Measurements from ENCODE around the gene SLC44A5.
A peak's percentile ranks its signal among the peaks of the same experiment; 100 is the strongest.
"Not testable (repeated sequence)": the region's sequence is repeated elsewhere in the genome, so short reads cannot be mapped to it uniquely, and the experiment has no call there.

Gene SLC44A5

GRCh38 chr1:75444220-75444619, 166.7 kb downstream of the SLC44A5 start:
- no peak for DNase-seq

DNA sequence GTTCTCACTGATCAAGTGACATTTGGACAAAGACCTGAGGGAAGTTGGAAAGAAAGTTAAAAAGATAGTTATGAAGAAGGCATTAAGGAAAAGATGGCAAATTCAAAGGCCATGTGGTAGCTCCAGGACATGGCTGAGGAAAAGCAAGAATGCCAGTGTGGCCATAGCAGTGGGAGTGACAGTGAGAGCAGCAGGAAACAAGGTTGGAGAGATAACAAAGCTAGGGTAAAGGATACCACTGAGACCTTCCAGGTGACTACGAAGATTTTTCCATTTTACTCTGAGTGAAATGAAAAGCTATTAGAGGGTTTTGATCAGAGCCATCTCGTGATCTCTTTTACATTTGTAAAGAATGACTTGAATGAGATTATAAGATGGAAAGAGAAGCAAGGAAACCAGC, 170.6 kb downstream of the SLC44A5 start:
- no peak for DNase-seq

DNA sequence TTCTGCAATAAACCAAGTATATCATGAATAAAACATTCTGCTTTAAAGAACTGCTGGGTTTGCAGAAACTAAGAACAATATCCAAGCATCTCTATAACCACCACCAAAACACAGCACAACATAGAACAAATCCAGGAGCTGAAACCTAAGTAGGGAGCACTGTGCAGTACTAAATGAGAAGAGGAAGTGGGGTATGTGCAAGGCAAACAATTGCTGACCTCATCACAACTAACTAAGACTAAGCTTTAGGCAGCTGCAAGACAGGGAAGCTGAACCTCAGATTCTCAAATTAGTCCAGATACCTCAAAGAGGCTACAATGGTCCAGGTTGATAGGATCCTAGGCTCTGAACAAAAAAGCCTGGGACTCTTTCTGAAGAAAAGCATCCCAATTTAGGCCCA, 172.6 kb downstream of the SLC44A5 start:
- DNase-seq: peak; percentile 60

DNA sequence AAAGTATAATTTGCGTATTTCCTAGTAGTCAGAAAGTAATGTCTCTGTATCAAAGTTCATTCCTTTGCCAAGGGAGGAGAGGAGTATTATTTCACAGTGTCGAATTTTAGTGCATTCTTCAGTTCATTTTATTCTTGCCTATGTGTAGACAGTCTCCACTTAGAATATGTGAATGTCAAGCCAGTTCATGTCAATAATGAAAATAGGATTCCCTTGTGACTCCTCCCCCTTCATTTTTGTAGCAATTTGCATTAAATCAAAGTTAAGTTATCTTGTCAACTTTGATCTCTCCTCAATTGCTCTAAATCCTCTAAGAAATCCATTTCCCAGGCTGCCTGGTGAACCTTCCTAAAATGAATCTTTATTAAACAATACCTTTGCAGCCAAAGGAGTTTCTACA, 179.1 kb downstream of the SLC44A5 start:
- no peak for DNase-seq

GRCh38 chr1:75430526-75430925, 180.4 kb downstream of the SLC44A5 start:
- no peak for DNase-seq

GRCh38 chr1:75426688-75427087, 184.2 kb downstream of the SLC44A5 start:
- no peak for DNase-seq

GRCh38 chr1:75425001-75425650, 185.8 kb downstream of the SLC44A5 start:
- no peak for DNase-seq

DNA sequence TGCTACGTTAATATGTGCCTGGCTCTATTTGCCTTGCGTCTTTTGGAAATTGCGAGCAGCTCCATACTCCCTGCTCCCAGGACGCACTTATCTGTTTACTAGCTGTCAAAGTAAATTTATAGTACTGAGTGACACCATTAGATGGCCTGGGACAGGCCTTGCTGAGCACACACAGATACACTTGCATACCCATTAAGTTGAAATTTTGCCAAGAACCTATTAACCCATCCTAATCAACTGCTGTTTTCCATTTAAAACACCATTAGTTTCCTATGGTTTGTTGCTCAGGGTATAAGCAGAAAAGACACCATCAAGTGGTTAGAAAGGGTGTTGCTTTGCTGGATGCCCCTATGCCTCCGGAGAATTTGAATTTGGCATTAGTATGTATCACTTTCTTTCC, 187.3 kb downstream of the SLC44A5 start:
- peak; percentile 3 for DNase-seq

- no peak for DNase-seq
These were observed 187.8 kb downstream of the SLC44A5 start for GRCh38 chr1:75423136-75423535.

DNA sequence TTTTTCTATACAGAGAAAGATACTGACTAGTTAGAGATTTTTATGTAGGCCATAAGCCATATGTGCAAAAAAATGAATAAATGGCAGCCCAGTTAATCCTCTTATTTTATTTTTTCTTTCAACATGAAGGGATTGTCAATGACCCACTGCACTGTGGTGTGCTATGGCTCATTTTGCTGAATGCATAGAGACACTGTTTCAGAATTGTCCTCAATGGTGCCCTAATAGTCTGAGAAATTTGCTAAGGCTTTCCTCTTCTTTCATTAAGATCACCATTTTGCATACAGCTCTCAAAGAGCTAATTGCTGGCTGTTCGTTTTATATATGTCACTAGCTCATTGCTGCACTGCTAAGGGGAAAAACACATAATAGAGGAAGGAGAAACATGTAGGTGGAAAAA, 189.5 kb downstream of the SLC44A5 start:
- DNase-seq: no peak

- no peak for DNase-seq
These were observed 195.7 kb downstream of the SLC44A5 start for GRCh38 chr1:75415187-75415586.

GRCh38 chr1:75412616-75413015, 198.3 kb downstream of the SLC44A5 start:
- DNase-seq: no peak

DNA sequence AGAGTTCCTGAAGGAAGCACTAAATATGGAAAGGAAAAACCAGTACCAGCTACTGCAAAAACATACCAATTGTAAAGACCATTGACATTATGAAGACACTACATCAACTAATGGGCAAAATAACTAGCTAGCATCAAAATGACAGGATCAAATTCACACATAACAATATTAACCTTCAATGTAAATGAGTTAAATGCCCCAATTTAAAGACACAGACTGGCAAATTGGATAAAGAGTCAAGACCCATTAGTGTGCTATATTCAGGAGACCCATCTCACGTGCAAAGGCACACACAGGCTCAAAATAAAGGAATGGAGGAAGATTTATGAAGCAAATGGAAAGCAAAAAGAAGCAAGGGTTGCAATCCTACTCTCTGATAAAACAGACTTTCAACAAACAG, 206.2 kb downstream of the SLC44A5 start:
- not testable (repeated sequence) for DNase-seq

GRCh38 chr1:75403147-75403646, 207.7 kb downstream of the SLC44A5 start:
- DNase-seq: not testable (repeated sequence)

- DNase-seq: no peak
These were observed 210.2 kb downstream of the SLC44A5 start for GRCh38 chr1:75400716-75401115.

GRCh38 chr1:75396745-75397144, 214.2 kb downstream of the SLC44A5 start:
- peak; percentile 22 for DNase-seq

DNA sequence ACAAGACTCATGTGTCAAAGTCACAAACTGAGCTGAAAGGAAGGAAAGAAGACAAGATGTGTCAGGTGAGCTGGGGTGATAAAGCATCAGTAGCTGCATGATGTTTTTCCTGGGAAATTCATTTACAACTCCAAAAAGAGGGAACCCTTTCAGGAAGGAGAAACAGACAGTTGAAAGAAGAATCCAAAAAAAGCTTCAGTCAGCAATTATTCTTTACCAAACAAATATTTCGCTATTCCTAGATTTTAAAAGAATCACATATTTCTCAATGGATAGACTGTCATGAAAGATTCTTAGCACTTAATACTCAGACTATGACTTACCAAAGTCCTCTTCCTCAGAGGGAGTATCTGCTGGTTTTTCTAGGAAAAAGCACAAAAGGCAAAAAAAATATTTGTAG, 214.7 kb downstream of the SLC44A5 start:
- peak; percentile 22 for DNase-seq

GRCh38 chr1:75394386-75395139, 216.4 kb downstream of the SLC44A5 start:
- peak; percentile 52 for DNase-seq

GRCh38 chr1:75392278-75392677, 218.6 kb downstream of the SLC44A5 start:
- no peak for DNase-seq

DNA sequence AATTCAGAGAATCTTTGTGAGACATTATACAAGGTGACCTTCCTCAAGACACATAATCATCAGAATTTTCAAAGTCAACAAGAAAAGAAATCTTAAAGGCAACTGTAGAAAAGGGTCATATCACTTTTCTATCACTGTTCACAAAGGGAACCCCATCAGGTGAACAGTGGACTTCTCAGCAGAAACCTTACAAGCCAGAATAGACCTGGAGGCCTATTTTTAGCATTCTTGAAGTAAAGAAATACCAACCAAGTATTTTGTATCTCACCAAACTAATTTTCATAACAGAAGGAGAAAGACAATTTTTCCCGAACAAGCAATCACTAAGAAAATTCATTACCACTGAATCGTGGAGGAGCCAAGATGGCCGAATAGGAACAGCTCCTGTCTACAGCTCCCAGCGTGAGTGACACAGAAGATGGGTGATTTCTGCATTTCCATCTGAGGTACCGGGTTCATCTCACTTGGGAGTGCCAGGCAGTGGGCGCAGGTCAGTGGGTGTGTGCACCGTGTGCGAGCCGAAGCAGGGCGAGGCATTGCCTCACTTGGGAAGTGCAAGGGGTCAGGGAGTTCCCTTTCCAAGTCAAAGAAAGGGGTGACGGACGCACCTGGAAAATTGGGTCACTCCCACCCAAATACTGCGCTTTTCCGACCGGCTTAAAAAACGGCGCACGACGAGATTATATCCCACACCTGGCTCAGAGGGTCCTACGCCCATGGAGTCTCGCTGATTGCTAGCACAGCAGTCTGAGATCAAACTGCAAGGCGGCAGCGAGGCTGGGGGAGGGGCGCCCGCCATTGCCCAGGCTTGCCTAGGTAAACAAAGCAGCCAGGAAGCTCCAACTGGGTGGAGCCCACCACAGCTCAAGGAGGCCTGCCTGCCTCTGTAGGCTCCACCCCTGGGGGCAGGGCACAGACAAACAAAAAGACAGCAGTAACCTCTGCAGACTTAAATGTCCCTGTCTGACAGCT, 235.2 kb downstream of the SLC44A5 start:
- not testable (repeated sequence) for DNase-seq

GRCh38 chr1:75373542-75374159, 237.3 kb downstream of the SLC44A5 start:
- DNase-seq: no peak

DNA sequence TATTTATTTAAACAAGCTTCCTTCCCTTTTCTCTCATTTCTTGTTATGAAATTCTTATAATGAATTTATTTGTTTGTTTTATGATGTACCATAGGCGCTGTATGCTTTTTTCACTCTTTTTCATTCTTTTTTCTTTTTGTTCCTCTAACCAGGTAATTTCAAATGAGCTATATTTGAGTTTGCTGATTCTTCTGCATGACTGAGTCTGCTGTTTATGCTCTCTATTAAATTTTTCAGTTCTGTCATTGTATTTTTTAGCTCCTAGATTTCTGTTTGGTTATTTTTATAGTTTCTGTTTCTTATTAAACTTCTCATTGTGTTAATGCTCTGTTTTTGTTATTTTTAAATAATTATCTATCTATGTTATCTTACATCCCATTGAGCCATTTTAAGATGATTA, 244.3 kb downstream of the SLC44A5 start:
- no peak for DNase-seq

- peak; percentile 28 for DNase-seq
These were observed 249.7 kb downstream of the SLC44A5 start for GRCh38 chr1:75361260-75361659.
